COLO829 (cell line): ENCODE data around the gene NT5DC1.
"Not testable (repeated sequence)": the region's sequence is repeated elsewhere in the genome, so short reads cannot be mapped to it uniquely, and the experiment has no call there.

ENCODE experiments used
- DNase-seq: peaks from one replicate; pipeline ENCODE4 v3.0.0; 2012; ENCODE audit warnings: low spot score

NT5DC1 gene

GRCh38 chr6:116279232-116280160 lies 178.8 kb downstream of the NT5DC1 start, which contains the start of gene TSPYL1:
TSPYL1 (minus strand) TSS chr6:116279930; CDS start chr6:116279830, 100 bp downstream.
- peak; percentile 88 for DNase-seq

- DNase-seq = no peak
Measured at GRCh38 chr6:116280161-116280932, 179.7 kb downstream of the NT5DC1 start.

DNA sequence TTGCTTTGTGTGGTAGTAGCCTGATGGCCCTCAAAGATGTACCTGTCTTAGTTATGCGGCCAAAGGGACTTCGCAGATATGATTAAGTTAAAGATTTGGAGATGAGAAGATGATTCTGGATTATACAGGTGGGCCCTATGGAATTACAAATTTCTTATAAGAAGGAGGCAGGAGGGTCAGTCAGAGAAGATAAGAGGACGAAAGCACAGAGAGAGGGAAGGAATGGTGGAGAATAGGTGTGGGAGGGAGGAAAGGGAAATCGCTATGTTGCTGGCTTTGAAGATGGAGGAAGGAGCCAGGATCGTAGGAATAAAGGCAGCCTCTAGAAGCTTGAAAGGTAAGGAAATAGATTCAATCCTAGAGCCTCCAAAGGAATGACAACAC lies 180.3 kb downstream of the NT5DC1 start:
- DNase-seq = no peak

DNA sequence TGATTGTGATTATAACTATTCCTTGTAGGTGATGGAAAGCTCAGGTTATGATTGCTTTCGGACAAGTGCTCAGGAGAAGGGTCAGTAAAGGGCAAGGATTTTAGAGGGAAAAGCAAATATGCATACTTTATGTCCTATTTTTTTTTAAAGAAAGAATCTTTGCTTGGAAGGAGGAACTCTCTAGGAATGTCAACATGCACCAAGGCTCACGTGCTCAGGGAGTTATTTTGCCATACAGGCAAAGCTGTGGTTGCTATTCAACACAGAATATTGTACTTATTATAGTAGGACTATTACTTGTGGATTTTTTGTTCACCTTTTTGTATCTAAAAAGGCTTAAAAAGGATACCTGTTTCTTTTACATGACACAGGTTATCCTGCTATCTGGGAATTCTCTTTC lies 182.0 kb downstream of the NT5DC1 start:
- no peak for DNase-seq

- no peak for DNase-seq
Measured at GRCh38 chr6:116283191-116283590, 182.5 kb downstream of the NT5DC1 start.

DNA sequence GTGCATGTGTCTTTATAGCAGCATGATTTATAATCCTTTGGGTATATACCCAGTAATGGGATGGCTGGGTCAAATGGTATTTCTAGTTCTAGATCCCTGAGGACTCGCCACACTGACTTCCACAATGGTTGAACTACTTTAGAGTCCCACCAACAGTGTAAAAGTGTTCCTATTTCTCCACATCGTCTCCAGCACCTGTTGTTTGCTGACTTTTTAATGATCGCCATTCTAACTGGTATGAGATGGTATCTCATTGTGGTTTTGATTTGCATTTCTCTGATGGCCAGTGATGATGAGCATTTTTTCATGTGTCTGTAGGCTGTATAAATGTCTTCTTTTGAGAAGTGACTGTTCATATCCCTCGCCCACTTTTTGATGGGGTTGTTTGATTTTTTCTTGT lies 184.3 kb downstream of the NT5DC1 start:
- not testable (repeated sequence) for DNase-seq

GRCh38 chr6:116286773-116287358 lies 186.2 kb downstream of the NT5DC1 start:
- no peak for DNase-seq

- DNase-seq = peak; percentile 28
Measured at GRCh38 chr6:116287689-116288282, 187.1 kb downstream of the NT5DC1 start.

GRCh38 chr6:116289876-116290275 lies 189.2 kb downstream of the NT5DC1 start:
- DNase-seq = no peak

- no peak for DNase-seq
Measured at GRCh38 chr6:116290799-116291198, 190.1 kb downstream of the NT5DC1 start.

DNA sequence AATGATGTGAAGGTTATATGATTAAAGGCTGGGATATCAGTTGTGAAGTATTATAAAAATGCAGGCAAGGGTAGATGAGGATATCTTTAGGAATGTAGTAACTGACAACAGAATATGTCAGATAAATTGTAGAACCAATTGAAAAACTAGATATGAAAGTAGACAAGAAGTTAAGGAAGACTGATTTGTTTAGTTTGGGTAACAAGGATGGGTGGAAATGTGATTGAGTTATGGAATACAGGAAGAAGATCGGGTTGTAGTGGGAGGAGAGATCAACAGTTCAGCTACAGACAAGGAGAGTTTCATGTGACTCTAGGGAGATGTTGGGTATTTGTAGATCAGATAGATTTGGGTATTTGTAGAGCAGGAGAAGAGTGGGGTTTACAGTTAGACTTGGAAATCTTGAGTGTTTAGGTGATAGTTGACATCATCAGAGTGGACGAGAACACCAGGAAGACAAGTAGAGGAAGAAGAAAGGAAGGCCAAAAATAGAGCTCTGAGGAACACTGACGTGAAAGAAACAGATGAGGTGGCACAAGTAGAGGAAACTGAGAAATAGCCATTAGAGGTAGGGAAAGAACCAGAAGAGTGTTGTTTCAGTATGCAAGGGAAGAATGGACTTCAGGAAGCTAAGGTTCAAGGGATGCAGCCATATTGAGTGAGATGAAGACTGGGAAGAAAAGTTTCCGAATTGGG lies 191.2 kb downstream of the NT5DC1 start:
- DNase-seq = no peak

- DNase-seq = no peak
Measured at GRCh38 chr6:116292553-116292952, 191.9 kb downstream of the NT5DC1 start.

DNA sequence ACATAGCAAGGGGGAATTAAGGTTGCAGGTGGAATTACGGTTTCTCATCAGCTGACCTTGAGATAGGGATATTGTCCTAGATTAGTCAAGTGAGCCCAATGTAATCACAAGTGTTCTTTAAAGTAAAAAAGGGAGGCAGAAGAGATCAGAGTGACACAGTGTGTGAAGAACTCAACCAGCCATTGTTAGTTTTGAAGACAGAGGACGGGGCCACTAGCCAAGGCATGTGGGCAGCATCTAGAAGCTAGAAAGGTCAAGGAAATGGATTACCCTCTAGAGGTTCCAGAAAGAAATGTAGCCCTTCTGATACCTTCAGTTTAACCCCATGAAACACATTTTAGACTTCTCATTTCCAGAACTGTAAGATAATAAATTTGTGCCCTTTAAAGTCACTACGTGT lies 197.6 kb downstream of the NT5DC1 start:
- DNase-seq = no peak

GRCh38 chr6:116298973-116299372 lies 198.3 kb downstream of the NT5DC1 start:
- DNase-seq = no peak
